Measurements from ENCODE around the gene CAMKMT.

The CAMKMT gene

DNA sequence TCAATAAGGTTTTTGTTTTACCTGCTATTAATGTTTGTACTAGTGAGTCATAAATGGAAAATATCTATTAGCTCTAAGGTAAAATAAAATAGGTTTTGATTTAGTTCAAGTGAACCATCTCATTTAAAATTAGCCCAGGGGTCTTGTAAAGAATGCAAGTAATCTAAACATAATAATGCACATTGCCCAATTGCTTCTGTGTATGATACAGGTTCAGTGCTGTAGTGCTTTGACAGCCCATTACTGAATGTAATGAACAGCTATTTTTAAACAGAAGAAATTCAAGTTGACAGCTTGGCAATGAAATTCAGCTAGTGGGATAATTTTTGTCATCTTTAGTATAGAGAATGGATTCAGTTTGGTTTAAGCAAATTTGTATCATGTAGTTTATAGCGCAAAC is 91.5 kb downstream of the CAMKMT start:
- no peak overlapping the region for H3K27ac ChIP-seq
- no peak for DNase-seq (ENCODE audit: low spot score)
- H3K4me3 ChIP-seq, result no peak overlapping the region
- TF ChIP-seq, protein P1, sequence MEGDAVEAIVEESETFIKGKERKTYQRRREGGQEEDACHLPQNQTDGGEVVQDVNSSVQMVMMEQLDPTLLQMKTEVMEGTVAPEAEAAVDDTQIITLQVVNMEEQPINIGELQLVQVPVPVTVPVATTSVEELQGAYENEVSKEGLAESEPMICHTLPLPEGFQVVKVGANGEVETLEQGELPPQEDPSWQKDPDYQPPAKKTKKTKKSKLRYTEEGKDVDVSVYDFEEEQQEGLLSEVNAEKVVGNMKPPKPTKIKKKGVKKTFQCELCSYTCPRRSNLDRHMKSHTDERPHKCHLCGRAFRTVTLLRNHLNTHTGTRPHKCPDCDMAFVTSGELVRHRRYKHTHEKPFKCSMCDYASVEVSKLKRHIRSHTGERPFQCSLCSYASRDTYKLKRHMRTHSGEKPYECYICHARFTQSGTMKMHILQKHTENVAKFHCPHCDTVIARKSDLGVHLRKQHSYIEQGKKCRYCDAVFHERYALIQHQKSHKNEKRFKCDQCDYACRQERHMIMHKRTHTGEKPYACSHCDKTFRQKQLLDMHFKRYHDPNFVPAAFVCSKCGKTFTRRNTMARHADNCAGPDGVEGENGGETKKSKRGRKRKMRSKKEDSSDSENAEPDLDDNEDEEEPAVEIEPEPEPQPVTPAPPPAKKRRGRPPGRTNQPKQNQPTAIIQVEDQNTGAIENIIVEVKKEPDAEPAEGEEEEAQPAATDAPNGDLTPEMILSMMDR (IDR thresholded peaks at IDR 0.05), result no peak

DNA sequence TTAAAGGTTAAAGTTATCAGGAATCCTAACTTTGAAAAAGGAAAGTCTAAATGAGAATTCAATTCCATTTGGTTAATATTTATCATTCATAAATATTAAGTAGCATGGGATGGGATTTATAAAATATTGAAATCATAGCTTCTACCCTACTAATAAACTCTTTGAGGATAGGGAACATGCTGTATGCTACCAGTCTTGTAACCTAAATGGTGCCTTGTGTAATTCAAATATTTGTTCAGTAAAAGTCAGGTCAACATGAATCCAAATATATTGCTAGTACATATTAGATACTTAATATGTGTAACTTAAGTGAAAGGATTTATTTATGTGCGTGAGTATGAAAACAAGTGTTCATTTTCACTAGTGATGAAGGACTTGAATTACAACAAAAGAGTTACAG is 94.1 kb downstream of the CAMKMT start:
- DNase-seq (ENCODE audit: low spot score), result no peak
- H3K4me3 ChIP-seq, result no peak overlapping the region
- TF ChIP-seq, protein P1 (IDR thresholded peaks at IDR 0.05), result no peak
- no peak overlapping the region for H3K27ac ChIP-seq

DNA sequence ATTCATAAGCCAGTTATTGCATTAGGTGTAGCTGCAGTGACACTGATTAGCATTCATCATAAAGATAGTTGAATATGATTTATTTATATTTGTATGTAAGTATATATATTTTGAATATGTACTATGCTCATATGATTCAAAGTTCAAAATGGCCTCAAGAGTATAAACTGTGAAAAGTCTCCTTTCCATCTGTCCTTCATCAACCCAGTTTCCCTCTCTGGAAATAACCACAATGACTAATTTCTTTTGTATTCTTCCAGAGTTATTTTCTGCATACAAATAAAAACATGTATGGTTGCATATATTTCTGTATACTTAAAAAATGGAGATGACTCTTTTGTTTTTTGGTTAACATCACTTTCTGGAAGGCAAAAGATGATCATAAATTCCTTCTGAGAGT is 95.2 kb downstream of the CAMKMT start:
- H3K4me3 ChIP-seq, result no peak overlapping the region
- no peak for DNase-seq (ENCODE audit: low spot score)
- H3K27ac ChIP-seq, result no peak overlapping the region
- TF ChIP-seq, protein P1 (IDR thresholded peaks at IDR 0.05), result no peak

DNA sequence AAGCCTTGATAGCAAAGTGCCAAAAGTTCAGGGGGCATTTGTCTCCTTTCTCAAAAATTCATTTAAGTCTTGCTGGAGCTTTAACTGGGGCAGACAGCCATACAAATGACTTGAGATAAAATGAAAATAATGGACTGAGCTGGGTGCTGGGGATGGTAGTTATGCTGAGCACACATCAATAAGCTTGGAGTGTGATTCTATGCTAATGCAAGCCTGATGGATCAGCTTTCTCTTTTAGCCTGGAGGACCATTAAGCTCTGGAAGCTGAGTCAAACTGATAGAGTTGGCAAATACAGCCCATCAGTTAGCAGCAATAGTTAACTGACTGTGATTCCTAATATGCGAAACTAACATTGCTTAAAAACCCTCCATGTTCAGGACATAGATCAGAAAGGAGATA is 98.0 kb downstream of the CAMKMT start:
- no peak for DNase-seq (ENCODE audit: low spot score)
- TF ChIP-seq, protein P1 (IDR thresholded peaks at IDR 0.05), result no peak
- H3K4me3 ChIP-seq, result no peak overlapping the region
- H3K27ac ChIP-seq, result no peak overlapping the region

DNA sequence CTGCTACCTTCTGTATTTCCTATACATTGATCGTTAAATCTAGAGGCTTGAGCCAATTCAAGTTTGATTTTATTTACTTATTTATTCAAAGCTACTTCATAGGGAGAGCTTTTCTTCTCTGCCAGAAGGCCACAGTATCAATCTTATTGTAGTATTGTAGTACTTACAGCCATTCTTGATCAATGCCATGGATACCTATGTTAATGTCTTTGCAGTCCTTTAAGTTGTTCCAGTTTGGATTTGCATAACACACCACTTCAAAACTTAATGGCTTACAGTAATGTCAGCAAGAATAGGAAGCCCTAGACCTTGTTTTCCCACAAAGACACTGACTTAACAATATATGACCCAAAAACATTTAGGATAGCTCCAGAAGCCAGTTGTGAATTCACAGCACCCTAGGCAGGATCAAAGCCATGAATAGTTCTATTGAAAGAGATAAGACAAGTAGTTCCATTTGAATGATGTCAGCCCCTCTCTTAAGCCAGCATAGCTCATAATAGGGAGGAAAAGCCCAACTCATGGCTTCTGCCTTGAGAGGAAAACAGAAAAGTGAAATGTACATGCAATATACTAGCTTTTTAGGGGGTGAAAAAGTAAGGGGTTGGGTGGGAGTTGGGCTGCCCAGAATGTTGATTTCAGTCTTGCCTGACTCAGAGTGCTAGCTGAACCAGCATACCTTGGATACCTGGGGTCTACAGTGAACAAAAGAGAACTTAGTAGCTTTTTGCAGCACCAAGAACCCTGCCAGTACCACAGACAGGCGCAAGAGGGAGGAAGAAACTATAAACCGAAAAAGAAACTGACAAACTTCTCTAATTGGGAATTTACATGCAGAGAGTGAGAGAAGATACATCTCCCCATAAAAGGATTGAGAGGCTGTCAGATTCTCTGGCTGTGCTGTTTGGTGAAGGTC is 101.4 kb downstream of the CAMKMT start:
- TF ChIP-seq, protein P1 (IDR thresholded peaks at IDR 0.05), result no peak
- H3K27ac ChIP-seq, result no peak overlapping the region
- no peak for DNase-seq (ENCODE audit: low spot score)
- H3K4me3 ChIP-seq, result no peak overlapping the region

DNA sequence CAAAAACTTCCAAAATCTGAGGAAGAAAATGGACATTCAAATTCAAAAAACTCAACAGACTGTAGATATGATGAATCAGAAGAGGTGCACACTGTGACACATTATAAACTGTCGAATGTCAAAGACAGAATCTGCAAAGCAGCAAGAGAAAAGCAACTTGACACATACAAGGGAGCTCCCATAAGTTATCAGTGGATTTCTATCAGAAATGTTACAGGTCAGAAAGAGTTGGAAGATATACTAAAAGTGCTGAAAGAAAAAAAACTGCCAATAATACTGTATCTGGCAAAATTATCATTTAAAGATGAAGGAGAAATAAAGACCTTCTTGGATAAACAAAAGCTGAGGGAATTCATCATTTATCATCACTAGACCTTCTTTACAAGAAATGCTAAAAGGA is 102.7 kb downstream of the CAMKMT start:
- TF ChIP-seq, protein P1 (IDR thresholded peaks at IDR 0.05), result no peak
- Histone ChIP-seq H3K27ac (no peak overlapping the region), H3K4me3 (no peak overlapping the region)
- no peak for DNase-seq (ENCODE audit: low spot score)

DNA sequence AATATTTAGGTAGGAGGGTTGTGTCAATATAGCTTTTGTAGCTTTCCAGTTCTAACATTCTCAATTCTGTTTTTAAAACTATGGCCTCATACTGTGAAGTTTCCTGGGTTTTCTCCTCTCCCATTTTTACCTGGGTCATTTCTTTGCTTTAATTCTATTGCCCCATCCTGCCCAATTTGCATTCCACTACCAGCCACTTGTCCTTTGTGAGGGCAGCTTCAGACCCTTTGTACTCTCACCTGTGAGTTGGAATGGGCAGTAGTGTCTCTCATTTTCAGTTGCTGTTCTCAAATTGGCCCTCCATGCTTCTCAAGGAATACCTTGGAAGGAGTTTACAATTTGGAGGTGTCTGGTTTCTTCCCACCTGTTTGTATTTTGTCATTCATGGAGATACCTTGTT is 108.4 kb downstream of the CAMKMT start:
- DNase-seq (ENCODE audit: low spot score), result no peak
- no peak overlapping the region for H3K4me3 ChIP-seq
- TF ChIP-seq, protein P1 (IDR thresholded peaks at IDR 0.05), result no peak
- H3K27ac ChIP-seq, result no peak overlapping the region
